Large intestine (tissue), 3 donors: Measurements from ENCODE around the gene PCDHGB4. TPM values are rescaled to one million over a fixed set of nuclear protein-coding genes. Genes with fewer than 3 reads are reported as not detected.
"Not testable (repeated sequence)": the region's sequence is repeated elsewhere in the genome, so short reads cannot be mapped to it uniquely, and the experiment has no call there.

Experiments
- DNase-seq, 2 donors: peaks; one replicate each; pipeline versions ENCODE4 v3.0.0 to v3.0.0-alpha.2; 2013
- H3K27ac ChIP-seq: one replicate; pipeline ENCODE4 v1.5.1; 2013; ENCODE audit warnings: low read length
- H3K27me3 ChIP-seq: 2 replicates; pipeline ENCODE4 v1.6.1; 2013; ENCODE audit warnings: low read length; ENCODE audit not compliant: control insufficient read depth, insufficient read depth
- H3K36me3 ChIP-seq: 2 replicates; pipeline ENCODE4 v1.6.1; 2013; ENCODE audit warnings: low read length; ENCODE audit not compliant: control insufficient read depth, insufficient read depth
- H3K4me1 ChIP-seq: one replicate; pipeline ENCODE4 v1.6.1; 2013; ENCODE audit warnings: low read length; ENCODE audit not compliant: control insufficient read depth, insufficient read depth
- H3K4me3 ChIP-seq: one replicate; pipeline ENCODE4 v1.5.1; 2013; ENCODE audit warnings: low read length
- H3K9me3 ChIP-seq: one replicate; pipeline ENCODE4 v1.6.1; 2013; ENCODE audit warnings: mild to moderate bottlenecking, low read depth, low read length, moderate library complexity; ENCODE audit not compliant: control insufficient read depth
- WGBS: methylation state at CpG from one replicate; pipeline ENCODE4 v1.1.5; 2013; ENCODE audit warnings: low lambda C conversion rate; ENCODE audit not compliant: insufficient coverage; 5-methylcytosine and 5-hydroxymethylcytosine counted together
- polyA plus RNA-seq: library from polyadenylated mRNA; unstranded; fragments of 120-200 nt; gene quantifications from one replicate; pipeline ENCODE4 v1.2.1, GENCODE V29; 2013

PCDHGB4 gene
- polyA plus RNA-seq, 1 donor: 1.4 TPM

- 59% methylated on average over 3 of the region's 46 CpGs for WGBS
- Histone ChIP-seq H3K27ac (no peak overlapping the region), H3K36me3 (no peaks in the 10 kb centered on the region), H3K27me3 (peaks cover 52% of the 10 kb centered on the region), H3K9me3 (peaks cover 37% of the 10 kb centered on the region), H3K4me1 (no peaks in the 10 kb centered on the region), H3K4me3 (no peak overlapping the region)
- no peak for DNase-seq
Observed at GRCh38 chr5:141366016-141366896, 21.2 kb upstream of the PCDHGB4 start.

GRCh38 chr5:141369994-141370848 lies 17.3 kb upstream of the PCDHGB4 start, which contains the start of gene PCDHGB3:
PCDHGB3 (plus strand) TSS chr5:141370242; CDS start chr5:141370395, 153 bp downstream.
- no peak for DNase-seq
- no peak within 1 kb of the TSS for H3K4me3 ChIP-seq
- peaks cover 59% of the 10 kb centered on the region for H3K27me3 ChIP-seq
- H3K36me3 ChIP-seq: no peaks in the 10 kb centered on the region
- no peak within 1 kb of the TSS for H3K27ac ChIP-seq
- H3K9me3 ChIP-seq: peaks cover 40% of the 10 kb centered on the region
- no peaks in the 10 kb centered on the region for H3K4me1 ChIP-seq
- 50% methylated on average over 1 of the region's 32 CpGs for WGBS

DNA sequence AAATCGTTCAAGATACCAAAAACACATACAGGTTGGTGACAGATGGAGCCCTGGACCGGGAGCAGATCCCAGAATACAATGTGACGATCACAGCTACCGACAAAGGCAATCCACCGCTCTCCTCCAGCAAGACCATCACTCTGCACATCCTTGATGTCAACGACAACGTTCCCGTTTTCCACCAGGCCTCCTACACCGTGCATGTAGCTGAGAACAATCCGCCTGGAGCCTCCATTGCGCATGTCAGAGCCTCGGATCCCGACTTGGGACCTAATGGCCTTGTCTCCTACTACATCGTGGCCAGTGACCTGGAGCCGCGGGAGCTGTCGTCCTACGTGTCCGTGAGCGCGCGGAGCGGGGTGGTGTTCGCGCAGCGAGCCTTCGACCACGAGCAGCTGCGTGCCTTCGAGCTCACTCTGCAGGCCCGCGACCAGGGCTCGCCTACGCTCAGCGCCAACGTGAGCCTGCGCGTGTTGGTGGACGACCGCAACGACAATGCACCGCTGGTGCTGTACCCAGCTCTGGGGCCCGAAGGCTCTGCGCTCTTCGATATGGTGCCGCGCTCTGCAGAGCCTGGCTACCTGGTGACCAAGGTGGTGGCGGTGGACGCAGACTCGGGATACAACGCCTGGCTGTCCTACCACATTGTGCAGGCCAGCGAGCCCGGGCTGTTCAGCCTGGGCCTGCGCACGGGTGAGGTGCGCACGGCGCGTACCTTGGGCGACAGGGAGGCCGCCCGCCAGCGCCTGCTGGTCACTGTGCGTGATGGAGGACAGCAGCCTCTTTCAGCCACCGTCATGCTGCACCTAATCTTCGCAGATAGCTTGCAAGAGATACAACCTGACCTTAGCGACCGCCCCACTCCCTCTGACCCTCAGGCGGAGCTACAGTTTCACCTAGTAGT lies 15.7 kb upstream of the PCDHGB4 start:
- no peak for DNase-seq
- H3K27ac ChIP-seq: no peak overlapping the region
- H3K4me1 ChIP-seq: no peaks in the 10 kb centered on the region
- WGBS: no CpG with 5 or more reads among the region's 69 CpGs
- no peaks in the 10 kb centered on the region for H3K36me3 ChIP-seq
- H3K4me3 ChIP-seq: no peak overlapping the region
- peaks cover 37% of the 10 kb centered on the region for H3K9me3 ChIP-seq
- H3K27me3 ChIP-seq: peaks cover 45% of the 10 kb centered on the region

DNA sequence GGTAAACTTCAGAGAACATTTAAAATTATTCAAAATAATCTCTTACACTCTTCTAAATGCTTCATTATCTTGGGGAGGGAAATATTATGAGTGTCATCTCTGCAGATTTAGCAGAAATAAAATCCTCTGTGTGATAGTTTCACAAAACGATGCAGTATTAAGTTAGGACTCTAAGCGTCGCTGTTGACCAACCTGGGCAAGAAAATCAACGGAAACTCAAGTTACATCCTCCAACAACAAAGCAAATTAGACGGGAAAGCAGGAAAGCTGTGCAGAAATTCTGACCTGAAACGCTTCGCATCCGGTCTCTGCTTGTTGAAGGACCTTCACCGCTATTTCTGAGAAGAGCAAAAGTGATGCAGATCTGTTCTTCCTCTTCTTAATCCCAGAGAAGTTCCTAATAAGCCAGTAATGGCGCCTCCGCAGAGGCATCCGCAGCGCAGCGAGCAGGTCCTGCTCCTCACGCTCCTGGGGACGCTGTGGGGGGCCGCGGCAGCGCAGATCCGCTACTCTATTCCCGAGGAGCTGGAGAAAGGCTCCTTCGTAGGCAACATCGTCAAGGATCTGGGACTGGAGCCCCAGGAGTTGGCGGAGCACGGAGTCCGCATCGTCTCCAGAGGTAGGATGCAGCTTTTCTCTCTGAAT lies 13.7 kb upstream of the PCDHGB4 start, which contains the start of gene PCDHGA6:
TSS of gene PCDHGA6 (plus strand) at position 219 of the 645 bp plus-strand sequence. CDS start at position 412, 193 bp downstream.
- Histone ChIP-seq H3K27me3 (peaks cover 45% of the 10 kb centered on the region), H3K9me3 (peaks cover 34% of the 10 kb centered on the region), H3K4me1 (no peaks in the 10 kb centered on the region), H3K4me3 (peak within 1 kb of the TSS; percentile 13), H3K36me3 (no peaks in the 10 kb centered on the region), H3K27ac (no peak within 1 kb of the TSS)
- WGBS: no CpG with 5 or more reads among the region's 27 CpGs
- DNase-seq: no peak

GRCh38 chr5:141374627-141375026 lies 12.9 kb upstream of the PCDHGB4 start:
- WGBS: no CpG with 5 or more reads among the region's 14 CpGs
- Histone ChIP-seq H3K9me3 (peaks cover 34% of the 10 kb centered on the region), H3K27me3 (peaks cover 45% of the 10 kb centered on the region), H3K27ac (no peak overlapping the region), H3K4me1 (no peaks in the 10 kb centered on the region), H3K36me3 (no peaks in the 10 kb centered on the region), H3K4me3 (no peak overlapping the region)
- no peak for DNase-seq

- DNase-seq, H3K36me3 ChIP-seq, H3K27ac ChIP-seq, H3K4me3 ChIP-seq, H3K4me1 ChIP-seq: not testable (repeated sequence)
- Histone ChIP-seq H3K27me3 (peaks cover 39% of the 10 kb centered on the region), H3K9me3 (peaks cover 34% of the 10 kb centered on the region)
- WGBS: no CpG with 5 or more reads among the region's 48 CpGs
Observed at GRCh38 chr5:141375444-141376155, 11.9 kb upstream of the PCDHGB4 start.

DNA sequence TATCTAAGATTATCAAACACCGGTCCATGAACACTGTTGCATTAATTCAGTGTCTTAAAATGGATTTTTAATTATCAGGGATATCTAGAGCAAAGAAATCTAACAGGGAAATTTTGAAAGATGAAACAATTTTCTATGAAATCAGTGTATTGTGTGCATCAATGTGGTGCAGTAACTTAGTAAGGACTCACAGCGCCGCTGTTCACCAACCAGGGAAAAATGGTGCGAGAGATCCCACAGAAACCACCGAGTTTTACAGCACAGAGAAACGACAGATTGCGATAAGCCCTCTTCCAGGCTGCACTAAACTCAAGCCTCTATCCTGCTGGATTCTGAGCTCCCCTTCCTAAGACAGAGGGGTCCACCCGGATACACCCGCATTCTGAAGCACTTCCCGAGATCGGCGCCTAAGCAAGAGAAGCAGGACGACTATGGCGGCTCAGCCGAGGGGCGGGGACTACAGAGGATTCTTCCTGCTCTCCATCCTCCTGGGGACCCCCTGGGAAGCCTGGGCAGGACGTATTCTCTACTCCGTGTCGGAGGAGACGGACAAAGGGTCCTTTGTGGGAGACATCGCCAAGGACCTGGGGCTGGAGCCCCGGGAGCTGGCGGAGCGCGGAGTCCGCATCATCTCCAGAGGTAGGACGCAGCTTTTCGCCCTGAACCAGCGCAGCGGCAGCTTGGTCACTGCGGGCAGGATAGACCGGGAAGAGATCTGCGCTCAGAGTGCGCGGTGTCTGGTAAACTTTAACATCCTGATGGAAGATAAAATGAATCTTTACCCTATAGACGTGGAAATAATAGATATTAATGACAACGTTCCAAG lies 4.8 kb upstream of the PCDHGB4 start, which contains the start of gene PCDHGA7:
TSS of gene PCDHGA7 (plus strand) at position 274 of the 826 bp plus-strand sequence. CDS start at position 432, 158 bp downstream.
- Histone ChIP-seq H3K4me1 (no peaks in the 10 kb centered on the region), H3K9me3 (peaks cover 27% of the 10 kb centered on the region), H3K27me3 (peaks cover 24% of the 10 kb centered on the region), H3K36me3 (no peaks in the 10 kb centered on the region), H3K4me3 (peak within 1 kb of the TSS; percentile 5), H3K27ac (no peak within 1 kb of the TSS)
- 24% methylated on average over 3 of the region's 37 CpGs for WGBS
- DNase-seq: no peak

DNA sequence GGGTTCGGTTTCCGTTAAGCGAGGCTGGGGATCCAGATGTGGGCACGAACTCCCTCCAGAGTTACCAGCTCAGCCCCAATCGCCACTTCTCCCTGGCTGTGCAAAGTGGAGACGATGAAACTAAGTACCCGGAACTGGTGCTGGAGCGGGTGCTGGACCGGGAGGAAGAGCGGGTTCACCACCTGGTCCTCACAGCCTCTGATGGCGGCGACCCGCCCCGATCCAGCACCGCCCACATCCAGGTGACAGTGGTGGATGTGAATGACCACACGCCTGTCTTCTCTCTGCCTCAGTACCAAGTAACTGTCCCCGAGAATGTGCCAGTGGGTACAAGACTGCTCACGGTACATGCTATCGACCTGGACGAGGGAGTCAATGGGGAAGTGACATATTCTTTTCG lies 4.2 kb upstream of the PCDHGB4 start:
- no CpG with 5 or more reads among the region's 21 CpGs for WGBS
- Histone ChIP-seq H3K4me1 (no peaks in the 10 kb centered on the region), H3K9me3 (peaks cover 30% of the 10 kb centered on the region), H3K27me3 (peaks cover 27% of the 10 kb centered on the region), H3K4me3 (no peak overlapping the region), H3K27ac (no peak overlapping the region), H3K36me3 (no peaks in the 10 kb centered on the region)
- no peak for DNase-seq
